Mucosa of descending colon (tissue), 3 donors: ENCODE results near the gene ASB9. TPM values are rescaled to one million over a fixed set of nuclear protein-coding genes. Genes with fewer than 3 reads are reported as not detected.

ENCODE experiments used
- ATAC-seq: fragments of 200-7000 bp; cut with Tn5 transposase; one replicate; pipeline ENCODE4 v1.9.1; 2020; ENCODE audit warnings: mild to moderate bottlenecking, moderate library complexity
- DNase-seq, 3 donors: peaks; one replicate each; pipeline ENCODE4 v3.0.0-alpha.2; 2020
- H3K36me3 ChIP-seq: fragments of 200-600 bp; one replicate; pipeline ENCODE4 v1.8.0; 2021; ENCODE audit warnings: low read depth, mild to moderate bottlenecking
- H3K4me1 ChIP-seq: fragments of 200-600 bp; one replicate; pipeline ENCODE4 v1.8.0; 2021; ENCODE audit warnings: low read depth, mild to moderate bottlenecking
- H3K4me3 ChIP-seq: fragments of 200-600 bp; one replicate; pipeline ENCODE4 v1.8.0; 2021; ENCODE audit warnings: mild to moderate bottlenecking
- H3K9me3 ChIP-seq: fragments of 200-600 bp; one replicate; pipeline ENCODE4 v1.8.0; 2021; ENCODE audit warnings: mild to moderate bottlenecking
- intact Hi-C, 2 donors: fragments of 100-400 bp; cut with DNase I in 1 of 2; cut with micrococcal nuclease in 1 of 2; formaldehyde crosslinking; loops; one replicate each; pipeline versions ENCODE4 v1.11.0 to v1.11.1; 2022; cut with DNase I, micrococcal nuclease
- total RNA-seq, 3 donors: library from RNA; stranded (reverse); fragmentation: NEBNext Ultra II Directional in 2 of 3; extraction: Animal tissue kit (Norgen Biotek cat#: 25700) in 2 of 3; gene quantifications; one replicate each; pipeline versions ENCODE4 v1.2.1 to v1.2.4, GENCODE V29; 2021 to 2023
- TF ChIP-seq, protein P1 (sequence below): fragments of 200-600 bp; IDR thresholded peaks from one replicate; pipeline ENCODE4 v1.8.0; 2022; ENCODE audit warnings: antibody characterized with exemption, mild to moderate bottlenecking
- donor health status: DM: no; HTN: no; CAD: no; lungs with moderate emphysema.
- donor health status: DM: no; HTN: no; CAD: no.
- donor health status: DM: no; HTN: yes; CAD: no.

Gene ASB9
- total RNA-seq, 3 donors from 2014 or later: 0.63 to 2.7 (median 1.3) TPM

DNA sequence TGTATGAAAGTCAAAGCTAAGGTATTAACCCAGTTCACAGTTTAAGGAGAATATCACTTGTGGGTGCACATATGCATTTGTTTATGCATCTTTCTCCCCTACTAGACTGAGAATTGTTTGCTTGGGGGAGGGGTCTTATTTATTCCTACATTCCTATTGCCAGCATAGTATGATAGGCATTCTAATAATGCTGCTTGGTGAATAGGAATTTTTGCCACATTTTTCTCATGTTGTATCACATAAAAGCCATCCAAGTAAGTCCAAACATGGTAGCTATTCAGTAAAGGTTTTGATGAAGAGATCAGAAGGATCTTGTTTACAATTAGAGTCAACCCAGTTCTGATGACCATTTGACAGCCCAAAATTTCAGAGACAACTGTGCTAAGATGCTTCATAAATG, 48.6 kb downstream of the ASB9 start:
- intact Hi-C loops: no loop called here
- ATAC-seq: no peak
- DNase-seq: no peak
- no peak overlapping the region for H3K4me3 ChIP-seq
- no peaks in the 10 kb centered on the region for H3K36me3 ChIP-seq
- TF ChIP-seq, protein P1, sequence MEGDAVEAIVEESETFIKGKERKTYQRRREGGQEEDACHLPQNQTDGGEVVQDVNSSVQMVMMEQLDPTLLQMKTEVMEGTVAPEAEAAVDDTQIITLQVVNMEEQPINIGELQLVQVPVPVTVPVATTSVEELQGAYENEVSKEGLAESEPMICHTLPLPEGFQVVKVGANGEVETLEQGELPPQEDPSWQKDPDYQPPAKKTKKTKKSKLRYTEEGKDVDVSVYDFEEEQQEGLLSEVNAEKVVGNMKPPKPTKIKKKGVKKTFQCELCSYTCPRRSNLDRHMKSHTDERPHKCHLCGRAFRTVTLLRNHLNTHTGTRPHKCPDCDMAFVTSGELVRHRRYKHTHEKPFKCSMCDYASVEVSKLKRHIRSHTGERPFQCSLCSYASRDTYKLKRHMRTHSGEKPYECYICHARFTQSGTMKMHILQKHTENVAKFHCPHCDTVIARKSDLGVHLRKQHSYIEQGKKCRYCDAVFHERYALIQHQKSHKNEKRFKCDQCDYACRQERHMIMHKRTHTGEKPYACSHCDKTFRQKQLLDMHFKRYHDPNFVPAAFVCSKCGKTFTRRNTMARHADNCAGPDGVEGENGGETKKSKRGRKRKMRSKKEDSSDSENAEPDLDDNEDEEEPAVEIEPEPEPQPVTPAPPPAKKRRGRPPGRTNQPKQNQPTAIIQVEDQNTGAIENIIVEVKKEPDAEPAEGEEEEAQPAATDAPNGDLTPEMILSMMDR: no peak
- H3K9me3 ChIP-seq: no peaks in the 10 kb centered on the region
- H3K4me1 ChIP-seq: no peaks in the 10 kb centered on the region

DNA sequence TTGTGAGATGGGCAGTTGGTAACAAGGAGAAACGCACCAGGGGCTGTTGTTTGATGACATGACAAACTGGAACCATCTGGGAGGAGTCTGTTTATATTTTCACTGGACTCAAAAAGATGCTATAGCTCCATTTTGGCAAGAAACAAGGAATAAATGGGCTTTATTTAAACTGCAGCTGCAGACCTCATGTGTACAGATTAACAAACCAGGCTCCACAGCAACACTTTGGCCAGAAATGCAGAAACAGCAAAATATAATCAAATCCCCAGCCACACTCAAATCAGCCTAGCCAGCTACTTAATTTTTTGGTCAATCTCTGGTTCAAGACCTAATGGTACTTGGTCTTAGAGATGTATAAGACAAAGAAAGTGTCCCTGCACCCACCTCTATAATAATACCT, 52.7 kb downstream of the ASB9 start:
- Histone ChIP-seq H3K36me3 (no peaks in the 10 kb centered on the region), H3K4me1 (no peaks in the 10 kb centered on the region), H3K9me3 (no peaks in the 10 kb centered on the region), H3K4me3 (no peak overlapping the region)
- no peak for ATAC-seq
- no peak for DNase-seq
- intact Hi-C loops: no loop called here
- TF ChIP-seq, protein P1: no peak

DNA sequence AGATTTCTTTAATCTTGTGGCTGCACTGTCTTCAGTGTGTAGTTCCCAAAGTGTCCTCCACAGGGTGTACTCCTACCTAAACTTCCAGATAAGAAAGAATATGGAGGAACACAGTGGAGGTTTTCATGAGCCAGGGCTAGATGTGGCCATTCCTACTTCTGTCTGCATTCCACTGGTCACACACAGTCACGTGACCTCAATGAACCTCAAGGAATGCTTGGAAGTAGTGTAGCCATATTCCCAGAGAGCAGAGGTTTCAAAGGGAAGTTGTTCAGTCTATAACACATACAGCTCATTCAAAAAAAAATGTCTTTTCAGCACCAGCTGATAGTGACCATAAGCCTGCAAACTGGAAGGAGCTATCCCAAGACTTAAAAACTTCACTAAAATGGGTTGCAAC, 53.6 kb downstream of the ASB9 start:
- TF ChIP-seq, protein P1: no peak
- Histone ChIP-seq H3K4me3 (no peak overlapping the region), H3K9me3 (no peaks in the 10 kb centered on the region), H3K36me3 (no peaks in the 10 kb centered on the region), H3K4me1 (no peaks in the 10 kb centered on the region)
- DNase-seq (no peak), ATAC-seq (no peak)
- intact Hi-C loops: no loop called here

DNA sequence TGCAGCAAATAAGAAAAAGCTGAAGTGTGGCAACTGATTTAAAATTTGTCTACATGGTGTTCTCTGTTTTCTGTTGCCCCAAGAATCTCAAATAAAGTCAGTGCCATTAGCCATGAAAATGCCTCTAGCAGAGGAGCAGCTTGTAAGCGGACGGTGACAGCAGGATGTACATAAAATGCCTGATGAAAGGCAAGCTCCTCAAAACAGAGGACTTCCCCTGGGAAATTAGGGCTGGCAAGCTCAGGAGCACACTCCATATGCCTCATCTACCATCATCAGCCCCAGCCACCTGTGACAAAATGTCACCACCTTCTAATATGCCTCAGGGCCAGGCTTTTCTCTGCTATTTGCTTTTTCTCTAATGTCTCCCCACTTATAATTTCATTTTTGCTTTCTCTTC, 54.5 kb downstream of the ASB9 start:
- H3K9me3 ChIP-seq: no peaks in the 10 kb centered on the region
- TF ChIP-seq, protein P1: no peak
- intact Hi-C loops: no loop called here
- ATAC-seq (no peak), DNase-seq (no peak)
- no peak overlapping the region for H3K4me3 ChIP-seq
- no peaks in the 10 kb centered on the region for H3K36me3 ChIP-seq
- H3K4me1 ChIP-seq: no peaks in the 10 kb centered on the region

DNA sequence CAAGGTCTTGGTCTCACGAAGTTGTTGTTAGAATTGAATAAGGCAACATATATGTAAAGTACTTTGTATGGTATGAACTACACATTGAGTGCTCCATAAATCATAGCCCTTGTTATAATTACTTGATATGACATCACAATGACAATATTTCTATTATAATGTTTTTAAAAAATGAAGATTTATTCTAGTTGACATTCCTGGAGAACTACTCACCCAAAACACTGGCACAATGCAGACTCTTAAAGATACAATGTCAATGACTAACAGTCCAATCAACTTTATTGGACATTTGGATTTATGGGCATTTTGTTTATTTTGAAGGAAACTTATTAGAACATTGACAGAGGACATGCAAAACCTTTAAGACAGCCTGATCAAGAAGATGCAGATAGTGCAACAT, 55.3 kb downstream of the ASB9 start:
- Histone ChIP-seq H3K4me1 (no peaks in the 10 kb centered on the region), H3K36me3 (no peaks in the 10 kb centered on the region), H3K9me3 (no peaks in the 10 kb centered on the region), H3K4me3 (no peak overlapping the region)
- TF ChIP-seq, protein P1: no peak
- intact Hi-C loops: no loop called here
- ATAC-seq (no peak), DNase-seq (no peak)

DNA sequence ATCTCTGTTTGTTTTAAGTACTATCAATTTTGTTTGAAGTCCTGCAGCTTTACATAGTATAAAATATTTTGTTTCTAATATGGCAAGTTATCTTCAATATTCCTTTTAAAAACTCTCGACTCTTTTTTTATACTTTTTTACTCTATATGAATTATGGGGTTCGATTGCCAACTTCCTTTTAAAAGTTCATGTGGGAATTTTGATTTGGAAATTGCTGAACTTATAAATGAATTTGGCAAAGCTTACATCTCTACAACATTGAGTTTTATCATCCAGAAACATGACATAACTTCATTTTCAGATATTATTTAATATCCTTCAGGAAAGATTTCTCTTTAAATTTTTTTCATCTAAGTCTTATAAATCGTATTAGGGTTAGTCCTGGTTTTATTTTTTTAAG, 60.8 kb downstream of the ASB9 start:
- H3K4me1 ChIP-seq: no peaks in the 10 kb centered on the region
- DNase-seq (no peak), ATAC-seq (no peak)
- TF ChIP-seq, protein P1: no peak
- no peak overlapping the region for H3K4me3 ChIP-seq
- intact Hi-C loops: no loop called here
- no peaks in the 10 kb centered on the region for H3K36me3 ChIP-seq
- no peaks in the 10 kb centered on the region for H3K9me3 ChIP-seq
